ENCODE measurements around the gene PTPRG. TPM values are rescaled to one million over a fixed set of nuclear protein-coding genes. Genes with fewer than 3 reads are reported as not detected.
"Not testable (repeated sequence)": the region's sequence is repeated elsewhere in the genome, so short reads cannot be mapped to it uniquely, and the experiment has no call there.

The PTPRG gene
- total and polyA plus RNA-seq, 2 experiments from 2014 or later = 8.5 to 34.9 TPM

DNA sequence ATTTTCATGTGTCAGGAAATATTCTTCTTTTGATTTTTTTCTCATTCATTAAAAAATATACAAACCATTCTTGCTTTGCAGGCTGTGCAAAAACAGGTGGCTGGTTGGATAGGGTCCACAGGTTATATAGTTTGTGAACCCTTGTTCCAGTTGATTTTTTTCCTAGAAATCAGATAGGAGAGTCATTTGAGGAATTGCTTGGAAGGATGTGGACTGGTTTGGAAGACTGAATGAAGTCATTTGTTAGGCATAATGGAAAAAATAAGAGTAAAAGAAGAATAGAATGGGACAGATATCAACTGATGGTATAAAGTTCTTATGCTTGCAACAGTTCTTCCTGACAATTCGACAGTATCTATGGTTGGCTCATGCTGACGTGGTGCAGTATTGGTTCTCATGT is 189.4 kb downstream of the PTPRG start:
- peaks cover 13% of the 10 kb centered on the region for H3K79me2 ChIP-seq

DNA sequence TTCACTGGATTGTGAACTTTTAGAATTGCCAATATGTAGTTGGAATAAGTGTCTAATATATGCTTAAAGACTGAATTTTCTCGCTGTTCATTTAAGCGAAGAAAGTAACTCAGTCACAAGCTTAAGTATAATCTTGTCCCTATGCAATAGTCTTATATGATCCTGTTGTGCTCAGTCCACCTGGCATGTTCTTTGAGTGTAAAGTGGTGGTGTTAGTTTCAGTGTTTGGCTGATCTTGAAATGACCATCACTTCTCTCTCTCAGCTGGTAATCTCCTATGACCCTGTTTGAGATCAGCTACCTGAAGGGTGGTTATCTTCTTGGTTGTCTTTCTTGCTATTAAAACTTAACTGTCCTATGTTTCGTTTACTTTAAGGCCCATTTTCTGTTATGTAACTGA is 197.5 kb downstream of the PTPRG start:
- no peaks in the 10 kb centered on the region for H3K27me3 ChIP-seq
- no peaks in the 10 kb centered on the region for H4K20me1 ChIP-seq (ENCODE audit: insufficient read depth, poor library complexity, severe bottlenecking)
- peaks cover 16% of the 10 kb centered on the region for H3K79me2 ChIP-seq

More for the DNA sequence above, 189.4 kb downstream of the PTPRG start:
- Histone ChIP-seq H3K27me3 (no peaks in the 10 kb centered on the region), H3K4me3 (no peak overlapping the region), H4K20me1 (ENCODE audit: insufficient read depth, poor library complexity, severe bottlenecking) (no peaks in the 10 kb centered on the region), H2AFZ (no peak overlapping the region), H3K4me1 (ENCODE audit: insufficient read depth) (no peaks in the 10 kb centered on the region), H3K9me3 (ENCODE audit: low read depth) (no peaks in the 10 kb centered on the region), H3K4me2 (no peak overlapping the region), H3K36me3 (replicated peaks; ENCODE audit: insufficient read depth, low read depth) (no peaks in the 10 kb centered on the region), H3K9me2 (replicated peaks; ENCODE audit: insufficient read depth) (no peaks in the 10 kb centered on the region), H3K27ac (no peak overlapping the region)
- no peak for DNase-seq (ENCODE audit: low spot score)
- no peak for TF ChIP-seq EZH2phosphoT487 (IDR thresholded peaks at IDR 0.05; ENCODE audit: low read depth, severe bottlenecking, unreplicated experiment)
- no peak for TF ChIP-seq EZH2 (IDR thresholded peaks at IDR 0.05; ENCODE audit: borderline replicate concordance)
- TF ChIP-seq, protein P1, sequence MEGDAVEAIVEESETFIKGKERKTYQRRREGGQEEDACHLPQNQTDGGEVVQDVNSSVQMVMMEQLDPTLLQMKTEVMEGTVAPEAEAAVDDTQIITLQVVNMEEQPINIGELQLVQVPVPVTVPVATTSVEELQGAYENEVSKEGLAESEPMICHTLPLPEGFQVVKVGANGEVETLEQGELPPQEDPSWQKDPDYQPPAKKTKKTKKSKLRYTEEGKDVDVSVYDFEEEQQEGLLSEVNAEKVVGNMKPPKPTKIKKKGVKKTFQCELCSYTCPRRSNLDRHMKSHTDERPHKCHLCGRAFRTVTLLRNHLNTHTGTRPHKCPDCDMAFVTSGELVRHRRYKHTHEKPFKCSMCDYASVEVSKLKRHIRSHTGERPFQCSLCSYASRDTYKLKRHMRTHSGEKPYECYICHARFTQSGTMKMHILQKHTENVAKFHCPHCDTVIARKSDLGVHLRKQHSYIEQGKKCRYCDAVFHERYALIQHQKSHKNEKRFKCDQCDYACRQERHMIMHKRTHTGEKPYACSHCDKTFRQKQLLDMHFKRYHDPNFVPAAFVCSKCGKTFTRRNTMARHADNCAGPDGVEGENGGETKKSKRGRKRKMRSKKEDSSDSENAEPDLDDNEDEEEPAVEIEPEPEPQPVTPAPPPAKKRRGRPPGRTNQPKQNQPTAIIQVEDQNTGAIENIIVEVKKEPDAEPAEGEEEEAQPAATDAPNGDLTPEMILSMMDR (IDR thresholded peaks at IDR 0.05; ENCODE audit: poor library complexity) = no peak
- WGBS (ENCODE audit: low lambda C conversion rate, missing lambda C conversion rate) = 76% methylated on average over 2 of the region's 2 CpGs

DNA sequence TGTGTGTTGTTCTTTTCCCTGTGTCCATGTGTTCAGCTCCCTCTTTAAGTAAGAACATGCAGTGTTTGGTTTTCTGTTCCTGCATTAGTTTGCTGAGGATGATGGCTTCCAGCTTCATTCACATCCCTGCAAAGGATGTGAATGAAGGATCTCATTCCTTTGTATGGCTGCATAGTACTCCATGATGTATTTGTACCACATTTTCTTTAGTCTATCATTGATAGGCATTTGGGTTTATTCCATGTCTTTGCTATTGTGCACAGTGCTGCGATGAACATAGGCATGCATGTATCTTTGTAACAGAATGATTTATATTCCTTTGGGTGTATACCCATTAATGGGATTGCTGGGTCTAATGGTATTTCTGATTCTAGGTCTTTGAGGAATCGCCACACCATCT is 199.4 kb downstream of the PTPRG start:
- 100% methylated on average over 2 of the region's 2 CpGs for WGBS (ENCODE audit: low lambda C conversion rate, missing lambda C conversion rate)
- peaks cover 16% of the 10 kb centered on the region for H3K79me2 ChIP-seq
- not testable (repeated sequence) for DNase-seq (ENCODE audit: low spot score); H3K36me3 ChIP-seq (replicated peaks; ENCODE audit: insufficient read depth, low read depth); H3K27ac ChIP-seq; H3K4me1 ChIP-seq (ENCODE audit: insufficient read depth); H4K20me1 ChIP-seq (ENCODE audit: insufficient read depth, poor library complexity, severe bottlenecking); H3K27me3 ChIP-seq; H3K9me3 ChIP-seq (ENCODE audit: low read depth); H3K4me2 ChIP-seq; H3K9me2 ChIP-seq (replicated peaks; ENCODE audit: insufficient read depth); H2AFZ ChIP-seq; H3K4me3 ChIP-seq

More for the DNA sequence above, 197.5 kb downstream of the PTPRG start:
- H3K36me3 ChIP-seq (replicated peaks; ENCODE audit: insufficient read depth, low read depth) = no peaks in the 10 kb centered on the region
- H3K4me3 ChIP-seq = no peak overlapping the region
- WGBS (ENCODE audit: low lambda C conversion rate, missing lambda C conversion rate) = 93% methylated on average over 3 of the region's 3 CpGs
- TF ChIP-seq EZH2phosphoT487 (IDR thresholded peaks at IDR 0.05; ENCODE audit: low read depth, severe bottlenecking, unreplicated experiment) = no peak
- H3K4me1 ChIP-seq (ENCODE audit: insufficient read depth) = no peaks in the 10 kb centered on the region
- H2AFZ ChIP-seq = no peak overlapping the region
- no peak overlapping the region for H3K4me2 ChIP-seq
- no peaks in the 10 kb centered on the region for H3K9me3 ChIP-seq (ENCODE audit: low read depth)
- no peak for DNase-seq (ENCODE audit: low spot score)
- no peak overlapping the region for H3K27ac ChIP-seq
- no peaks in the 10 kb centered on the region for H3K9me2 ChIP-seq (replicated peaks; ENCODE audit: insufficient read depth)

DNA sequence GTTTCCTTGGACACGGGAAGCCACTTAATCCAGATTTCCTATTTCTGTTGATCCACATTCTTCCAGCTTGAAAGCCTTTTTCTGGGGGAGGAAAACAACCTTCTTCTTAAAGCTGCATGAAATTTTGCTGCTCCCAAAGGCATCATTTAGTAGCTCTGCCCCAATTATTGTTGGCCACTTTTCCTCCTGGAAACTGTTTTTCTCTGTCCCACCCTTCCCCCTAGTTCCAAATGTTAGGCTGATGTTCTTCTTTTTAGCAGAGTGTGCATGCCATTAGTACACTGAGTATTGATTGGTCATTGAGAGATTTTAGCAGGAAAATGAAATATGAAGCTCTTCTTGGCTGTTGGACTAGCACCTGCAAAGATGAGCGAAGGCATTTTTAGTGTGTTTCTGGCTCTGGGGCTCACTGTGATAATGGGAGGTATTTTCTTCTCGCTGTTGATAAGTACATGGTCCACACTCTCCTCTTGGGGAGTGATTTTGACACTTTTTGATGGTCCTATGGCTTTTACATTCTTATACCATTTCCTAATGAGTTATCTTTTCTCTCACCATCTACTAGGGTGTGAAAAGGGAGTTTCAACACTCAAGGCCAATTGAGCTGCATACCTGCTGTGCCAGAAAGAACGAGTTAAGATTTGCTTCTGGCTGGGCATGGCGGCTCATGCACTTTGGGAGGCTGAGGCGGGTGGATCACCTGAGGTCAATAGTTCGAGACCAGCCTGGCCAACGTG is 200.5 kb downstream of the PTPRG start:
- Histone ChIP-seq H3K36me3 (replicated peaks; ENCODE audit: insufficient read depth, low read depth) (no peaks in the 10 kb centered on the region), H3K9me2 (replicated peaks; ENCODE audit: insufficient read depth) (no peaks in the 10 kb centered on the region), H2AFZ (no peak overlapping the region), H3K79me2 (peaks cover 16% of the 10 kb centered on the region), H3K4me1 (ENCODE audit: insufficient read depth) (no peaks in the 10 kb centered on the region), H3K9me3 (ENCODE audit: low read depth) (no peaks in the 10 kb centered on the region), H3K4me3 (no peak overlapping the region), H3K27me3 (no peaks in the 10 kb centered on the region), H3K4me2 (no peak overlapping the region), H3K27ac (no peak overlapping the region), H4K20me1 (ENCODE audit: insufficient read depth, poor library complexity, severe bottlenecking) (no peaks in the 10 kb centered on the region)
- DNase-seq (ENCODE audit: low spot score) = no peak
- TF ChIP-seq, protein P1 (IDR thresholded peaks at IDR 0.05; ENCODE audit: poor library complexity) = no peak
- TF ChIP-seq EZH2phosphoT487 (IDR thresholded peaks at IDR 0.05; ENCODE audit: low read depth, severe bottlenecking, unreplicated experiment) = no peak
- no peak for TF ChIP-seq EZH2 (IDR thresholded peaks at IDR 0.05; ENCODE audit: borderline replicate concordance)
- 90% methylated on average over 8 of the region's 8 CpGs for WGBS (ENCODE audit: low lambda C conversion rate, missing lambda C conversion rate)
